Erythroblast (primary cell): ENCODE results near the gene WSB2.

Experiments used
- GATA1 ChIP-seq: IDR thresholded peaks from 2 replicates; pipeline ENCODE4 v1.6.1; 2011; ENCODE audit warnings: low read depth, mild to moderate bottlenecking, control low read depth, low read length, moderate library complexity
- POLR2A ChIP-seq: IDR thresholded peaks from 2 replicates; pipeline ENCODE4 v1.6.1; 2011; ENCODE audit warnings: mild to moderate bottlenecking, low read length

- TF ChIP-seq POLR2A = no peak
- no peak for TF ChIP-seq GATA1
These were observed 2.1 kb downstream of the WSB2 start for GRCh38 chr12:118058881-118059280.
